CD4-positive, CD25-positive, alpha-beta regulatory T cell (primary cell): Measurements from ENCODE around the gene AVL9. TPM values are rescaled to one million over a fixed set of nuclear protein-coding genes. Genes with fewer than 3 reads are reported as not detected.
A peak's percentile ranks its signal among the peaks of the same experiment; 100 is the strongest.

ENCODE experiments used
- ATAC-seq, 2 donors: fragments of 150-1000 bp; cut with Tn5 transposase; one replicate each; pipeline ENCODE4 v1.10.0; 2021; ENCODE audit warnings: low read depth in 2 of 2, moderate number of reproducible peaks in 2 of 2, moderate library complexity in 1 of 2
- DNase-seq, 3 donors: peaks; one replicate each; pipeline versions ENCODE4 v3.0.0 to v3.0.0-alpha.2; 2012 to 2022; ENCODE audit warnings: mixed read lengths in 1 of 3
- H3K27ac ChIP-seq: one replicate; pipeline ENCODE4 v1.7.0; 2013; ENCODE audit warnings: mild to moderate bottlenecking, low read length; ENCODE audit not compliant: insufficient read depth, poor library complexity, severe bottlenecking
- H3K27me3 ChIP-seq: one replicate; pipeline ENCODE4 v1.7.0; 2013; ENCODE audit warnings: low read length; ENCODE audit not compliant: control insufficient read depth, insufficient read depth
- H3K36me3 ChIP-seq: one replicate; pipeline ENCODE4 v1.7.0; 2013; ENCODE audit warnings: mild to moderate bottlenecking, low read length, moderate library complexity; ENCODE audit not compliant: control insufficient read depth, insufficient read depth
- H3K4me1 ChIP-seq: 2 replicates; pipeline ENCODE4 v1.7.0; 2013; ENCODE audit warnings: mild to moderate bottlenecking, low read length; ENCODE audit not compliant: insufficient read depth, control insufficient read depth, poor library complexity, severe bottlenecking
- H3K4me3 ChIP-seq: one replicate; pipeline ENCODE4 v1.7.0; 2013; ENCODE audit warnings: low read depth, mild to moderate bottlenecking, low read length, moderate library complexity
- H3K9me3 ChIP-seq, 2 experiments: 1 replicate in 1 of 2; 2 replicates in 1 of 2; pipeline ENCODE4 v1.7.0; 2013; ENCODE audit warnings: low read length in 2 of 2, mild to moderate bottlenecking in 1 of 2, moderate library complexity in 1 of 2; ENCODE audit not compliant: control insufficient read depth in 2 of 2
- H3K27ac Mint-ChIP-seq, 3 donors: one replicate each; pipeline ENCODE4 v1.8.0; 2020 to 2022; ENCODE audit warnings: mild to moderate bottlenecking in 3 of 3, mixed read lengths in 3 of 3, moderate library complexity in 2 of 3
- H3K27me3 Mint-ChIP-seq: one replicate; pipeline ENCODE4 v1.8.0; 2022; ENCODE audit warnings: mild to moderate bottlenecking, mixed read lengths
- H3K36me3 Mint-ChIP-seq: one replicate; pipeline ENCODE4 v1.8.0; 2020; ENCODE audit warnings: mixed read lengths
- H3K4me1 Mint-ChIP-seq, 4 donors: one replicate each; pipeline ENCODE4 v1.8.0; 2020 to 2022; ENCODE audit warnings: mixed read lengths in 4 of 4, mild to moderate bottlenecking in 1 of 4
- H3K4me3 Mint-ChIP-seq, 4 donors: one replicate each; pipeline ENCODE4 v1.8.0; 2020 to 2022; ENCODE audit warnings: mild to moderate bottlenecking in 4 of 4, mixed read lengths in 4 of 4, moderate library complexity in 3 of 4
- H3K9me3 Mint-ChIP-seq, 7 donors: one replicate each; pipeline ENCODE4 v1.8.0; 2020 to 2022; ENCODE audit warnings: mixed read lengths in 7 of 7, mild to moderate bottlenecking in 3 of 7, moderate library complexity in 2 of 7
- polyA plus RNA-seq, 4 donors: library from polyadenylated mRNA; unstranded; fragments of 300-500 nt; fragmentation: Illumina TruSeq; gene quantifications; one replicate each; pipeline ENCODE4 v1.2.3, GENCODE V29; 2021
- total RNA-seq: library from RNA; stranded (reverse); gene quantifications from one replicate; pipeline ENCODE4 v1.2.3, GENCODE V29; 2022

The AVL9 gene
- total and polyA plus RNA-seq, 5 donors from 2014 or later, result 8.9 to 31.8 (median 12.3) TPM

GRCh38 chr7:32479574-32480200 is 15.6 kb upstream of the AVL9 start:
- DNase-seq, result peak in 1 of 3 donors; percentile 54
- Histone ChIP-seq H3K36me3 (no peaks in the 10 kb centered on the region), H3K4me1 (no peaks in the 10 kb centered on the region), H3K27ac (no peak overlapping the region), H3K9me3 (no peaks in the 10 kb centered on the region), H3K27me3 (peaks cover 2% of the 10 kb centered on the region), H3K4me3 (no peak overlapping the region)
- Mint-ChIP-seq H3K27ac (peak overlapping the region in 1 of 3 donors; percentile 24), H3K4me3 (no peak overlapping the region), H3K27me3 (peaks cover 14% of the 10 kb centered on the region), H3K9me3 (no peaks in the 10 kb centered on the region), H3K4me1 (peaks cover 0 to 1% (median 0%) of the 10 kb centered on the region in 4 donors), H3K36me3 (no peaks in the 10 kb centered on the region)
- ATAC-seq, result no peak

GRCh38 chr7:32481176-32481575 is 14.1 kb upstream of the AVL9 start:
- H3K27me3 Mint-ChIP-seq, result peaks cover 11% of the 10 kb centered on the region

GRCh38 chr7:32481921-32482320 is 13.4 kb upstream of the AVL9 start:
- Mint-ChIP-seq H3K27ac (peak overlapping the region in 1 of 3 donors; percentile 29), H3K27me3 (peaks cover 8% of the 10 kb centered on the region), H3K36me3 (peaks cover 9% of the 10 kb centered on the region), H3K9me3 (no peaks in the 10 kb centered on the region), H3K4me1 (peaks cover 0 to 2% (median under 1%) of the 10 kb centered on the region in 4 donors), H3K4me3 (no peak overlapping the region)
- DNase-seq, result no peak
- H3K4me3 ChIP-seq, result no peak overlapping the region
- no peaks in the 10 kb centered on the region for H3K27me3 ChIP-seq
- no peaks in the 10 kb centered on the region for H3K4me1 ChIP-seq
- peaks cover 15% of the 10 kb centered on the region for H3K36me3 ChIP-seq
- no peak for ATAC-seq
- H3K9me3 ChIP-seq, result no peaks in the 10 kb centered on the region
- no peak overlapping the region for H3K27ac ChIP-seq

More at GRCh38 chr7:32481176-32481575, 14.1 kb upstream of the AVL9 start:
- ATAC-seq (no peak), DNase-seq (no peak)
- Mint-ChIP-seq H3K9me3 (no peaks in the 10 kb centered on the region), H3K36me3 (peaks cover 8% of the 10 kb centered on the region), H3K27ac (peak overlapping the region in 1 of 3 donors; percentile 29), H3K4me1 (peaks cover 0 to 2% (median under 1%) of the 10 kb centered on the region in 4 donors), H3K4me3 (no peak overlapping the region)
- H3K27me3 ChIP-seq, result no peaks in the 10 kb centered on the region
- no peaks in the 10 kb centered on the region for H3K4me1 ChIP-seq
- no peaks in the 10 kb centered on the region for H3K9me3 ChIP-seq
- H3K36me3 ChIP-seq, result peaks cover 8% of the 10 kb centered on the region
- no peak overlapping the region for H3K4me3 ChIP-seq
- H3K27ac ChIP-seq, result no peak overlapping the region

DNA sequence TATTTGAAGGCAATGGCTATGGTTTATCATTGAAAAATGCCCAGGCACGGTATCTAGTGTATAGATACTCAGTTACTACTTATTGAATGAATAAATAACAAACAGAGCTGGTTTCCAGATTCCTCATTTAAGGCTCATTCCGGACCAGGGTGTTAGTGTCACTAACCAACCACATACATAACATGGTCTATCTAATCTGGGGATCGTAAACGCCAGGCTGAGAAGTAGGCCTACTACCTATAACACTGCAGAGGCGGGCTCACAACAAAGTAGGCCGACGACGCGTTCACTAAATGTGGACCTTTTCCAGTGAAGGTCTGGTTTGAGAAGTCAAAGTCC is 5.5 kb upstream of the AVL9 start:
- Mint-ChIP-seq H3K4me1 (peaks cover 10 to 45% (median 30%) of the 10 kb centered on the region in 4 donors), H3K4me3 (peak overlapping the region; percentile 86 to 94 (median 92)), H3K27me3 (peaks cover 3% of the 10 kb centered on the region), H3K36me3 (peaks cover 17% of the 10 kb centered on the region), H3K9me3 (peaks cover 0 to 1% (median 0%) of the 10 kb centered on the region in 7 donors), H3K27ac (peak overlapping the region; percentile 92 to 97 (median 93))
- H3K9me3 ChIP-seq, result no peaks in the 10 kb centered on the region
- no peaks in the 10 kb centered on the region for H3K27me3 ChIP-seq
- ATAC-seq (no peak), DNase-seq (no peak)
- peaks cover 22% of the 10 kb centered on the region for H3K36me3 ChIP-seq
- peak overlapping the region; percentile 90 for H3K27ac ChIP-seq
- H3K4me1 ChIP-seq, result peaks cover 24% of the 10 kb centered on the region
- H3K4me3 ChIP-seq, result peak overlapping the region; percentile 97

DNA sequence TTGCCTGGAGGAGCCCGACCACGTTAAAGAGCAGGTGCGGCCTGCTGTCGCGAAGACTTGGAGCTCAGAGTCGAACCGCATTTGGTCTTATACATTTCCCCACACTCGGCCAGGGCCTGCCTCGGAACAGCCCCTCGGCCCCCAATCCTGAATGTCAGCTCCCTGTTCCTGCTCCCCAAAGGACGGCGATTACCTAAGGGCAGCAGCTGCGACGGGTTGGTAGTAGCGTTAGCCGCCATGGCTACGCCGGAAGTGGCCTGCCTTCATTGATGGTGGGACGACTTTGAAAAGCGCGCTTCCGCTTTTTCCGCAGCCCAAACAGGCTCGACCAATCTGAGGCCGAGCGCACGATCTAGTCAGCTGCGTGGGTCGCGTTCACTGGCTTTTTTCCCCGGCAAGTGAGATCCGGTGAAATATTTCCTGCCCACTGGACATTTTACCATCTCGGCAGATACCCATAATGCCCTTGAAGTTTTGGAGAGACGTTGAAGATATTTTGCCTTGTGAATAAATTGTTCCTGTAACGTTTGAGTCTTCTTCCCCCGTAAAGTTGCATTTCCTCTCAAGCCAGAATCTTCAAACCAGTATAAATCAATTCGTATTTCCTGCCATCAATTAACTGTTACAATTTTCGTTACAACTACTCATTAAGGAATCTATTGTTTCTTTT is 5.0 kb upstream of the AVL9 start, which contains the start of gene LSM5:
TSS of gene LSM5 (minus strand) at position 254 of the 670 bp plus-strand sequence. CDS start at position 239, 15 bp downstream.
- peaks cover 14% of the 10 kb centered on the region for H3K36me3 Mint-ChIP-seq
- peaks cover 0 to 1% (median 0%) of the 10 kb centered on the region in 7 donors for H3K9me3 Mint-ChIP-seq
- Histone ChIP-seq H3K27me3 (no peaks in the 10 kb centered on the region), H3K4me1 (peaks cover 26% of the 10 kb centered on the region), H3K9me3 (no peaks in the 10 kb centered on the region), H3K36me3 (peaks cover 19% of the 10 kb centered on the region), H3K27ac (peak within 1 kb of the TSS; percentile 90), H3K4me3 (peak within 1 kb of the TSS; percentile 97)
- H3K27me3 Mint-ChIP-seq, result peaks cover 5% of the 10 kb centered on the region
- peak within 1 kb of the TSS; percentile 92 to 97 (median 93) for H3K27ac Mint-ChIP-seq
- ATAC-seq, result peak; percentile 80
- DNase-seq, result peak; percentile 86 to 97 (median 90)
- H3K4me1 Mint-ChIP-seq, result peaks cover 10 to 46% (median 32%) of the 10 kb centered on the region in 4 donors
- peak within 1 kb of the TSS; percentile 86 to 94 (median 92) for H3K4me3 Mint-ChIP-seq

DNA sequence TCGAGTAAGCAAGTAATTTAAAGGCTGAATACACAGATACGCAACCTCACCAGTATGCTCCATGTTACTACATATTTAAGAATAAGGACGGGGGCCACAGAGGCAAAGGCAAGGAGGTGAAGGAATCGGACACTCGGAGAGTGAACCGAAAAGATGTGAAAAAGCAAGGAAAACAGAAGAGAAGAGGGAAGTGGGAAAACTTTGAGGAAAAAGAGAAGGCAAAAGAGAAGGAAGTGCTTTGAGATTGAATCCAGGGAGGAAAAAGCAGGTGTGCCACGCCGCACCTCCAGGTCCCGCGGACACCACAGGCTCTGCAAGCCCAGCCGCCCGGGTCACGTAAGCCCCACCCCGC is 367 bp upstream of the AVL9 start:
- Mint-ChIP-seq H3K9me3 (peaks cover 0 to 2% (median 0%) of the 10 kb centered on the region in 7 donors), H3K27me3 (peaks cover 5% of the 10 kb centered on the region), H3K4me1 (peaks cover 15 to 51% (median 34%) of the 10 kb centered on the region in 4 donors), H3K36me3 (peaks cover 5% of the 10 kb centered on the region), H3K27ac (peak overlapping the region; percentile 92 to 99 (median 96)), H3K4me3 (peak overlapping the region; percentile 93 to 99 (median 96))
- peak overlapping the region; percentile 94 for H3K4me3 ChIP-seq
- H3K27ac ChIP-seq, result peak overlapping the region; percentile 97
- H3K36me3 ChIP-seq, result no peaks in the 10 kb centered on the region
- no peaks in the 10 kb centered on the region for H3K9me3 ChIP-seq
- DNase-seq (no peak), ATAC-seq (no peak)
- peaks cover 27% of the 10 kb centered on the region for H3K4me1 ChIP-seq
- no peaks in the 10 kb centered on the region for H3K27me3 ChIP-seq

GRCh38 chr7:32496052-32496813 is 944 bp downstream of the AVL9 start:
- ATAC-seq, result no peak
- Histone ChIP-seq H3K9me3 (no peaks in the 10 kb centered on the region), H3K4me3 (peak overlapping the region; percentile 85), H3K36me3 (no peaks in the 10 kb centered on the region), H3K27me3 (no peaks in the 10 kb centered on the region), H3K27ac (peak overlapping the region; percentile 97), H3K4me1 (peaks cover 21% of the 10 kb centered on the region)
- H3K4me3 Mint-ChIP-seq, result peak overlapping the region; percentile 93 to 99 (median 96)
- H3K27ac Mint-ChIP-seq, result peak overlapping the region; percentile 45 to 96 (median 92)
- peaks cover 5% of the 10 kb centered on the region for H3K27me3 Mint-ChIP-seq
- peaks cover 0 to 2% (median 0%) of the 10 kb centered on the region in 7 donors for H3K9me3 Mint-ChIP-seq
- H3K36me3 Mint-ChIP-seq, result peaks cover 13% of the 10 kb centered on the region
- DNase-seq, result no peak
- peaks cover 18 to 52% (median 38%) of the 10 kb centered on the region in 4 donors for H3K4me1 Mint-ChIP-seq
